T47D (cell line): ENCODE data around the gene HERPUD2.
"Not testable (repeated sequence)": the region's sequence is repeated elsewhere in the genome, so short reads cannot be mapped to it uniquely, and the experiment has no call there.

Experiments
- DNase-seq, 2 experiments: peaks; one replicate each; pipeline versions ENCODE4 v3.0.0 to v3.0.0-alpha.2; 2011 to 2012; ENCODE audit warnings: low read depth in 1 of 2, low spot score in 1 of 2
- JUND ChIP-seq: IDR thresholded peaks from 2 replicates; pipeline ENCODE4 v1.6.1; 2012; ENCODE audit warnings: low read depth
- in situ Hi-C: cut with HindIII; loops from 2 replicates; pipeline ENCODE4 v1.10.0; 2016; ENCODE audit warnings: low sequenced_read_pairs, low pct_unique_long_range_greater_than_20kb

Gene HERPUD2

GRCh38 chr7:35685781-35686180, 9.2 kb downstream of the HERPUD2 start:
- in situ Hi-C loops: no loop called here
- no peak for DNase-seq
- TF ChIP-seq JUND: no peak

DNA sequence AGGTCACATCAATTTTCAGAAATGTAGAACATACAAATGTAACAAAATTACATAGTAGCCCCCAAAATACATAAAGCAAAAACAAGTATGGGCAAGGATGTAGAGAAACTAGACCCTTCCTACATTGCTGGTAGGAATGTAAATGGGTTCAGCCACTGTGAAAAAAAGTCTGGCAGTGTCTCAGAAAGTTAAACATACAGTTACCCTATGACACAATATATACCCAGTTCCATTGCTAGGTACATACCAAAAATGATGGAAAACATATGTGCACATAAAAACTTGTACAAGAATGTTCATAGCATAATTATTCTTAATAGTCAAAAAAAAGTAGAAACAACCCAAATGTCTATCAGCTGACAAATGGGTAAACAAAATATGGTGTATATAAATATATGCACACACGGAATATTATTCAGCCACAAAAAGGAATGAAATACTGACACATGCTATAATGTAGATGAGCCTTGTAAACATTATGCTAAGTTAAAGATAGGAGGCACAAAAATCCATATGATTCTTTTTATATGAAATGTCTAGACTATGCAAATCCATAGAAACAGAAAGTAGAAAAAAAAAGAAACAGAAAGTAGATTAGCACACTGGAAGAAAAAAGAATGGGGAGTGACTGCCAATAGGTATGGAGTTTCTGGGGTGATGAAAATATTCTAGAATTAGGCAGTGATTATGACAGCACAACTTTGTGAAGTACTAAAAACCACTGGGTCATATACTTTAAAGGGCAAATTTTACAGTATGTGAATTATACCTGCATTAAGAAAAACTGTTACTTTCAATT, 13.5 kb downstream of the HERPUD2 start:
- no peak for DNase-seq
- TF ChIP-seq JUND: no peak
- in situ Hi-C loops: no loop called here

DNA sequence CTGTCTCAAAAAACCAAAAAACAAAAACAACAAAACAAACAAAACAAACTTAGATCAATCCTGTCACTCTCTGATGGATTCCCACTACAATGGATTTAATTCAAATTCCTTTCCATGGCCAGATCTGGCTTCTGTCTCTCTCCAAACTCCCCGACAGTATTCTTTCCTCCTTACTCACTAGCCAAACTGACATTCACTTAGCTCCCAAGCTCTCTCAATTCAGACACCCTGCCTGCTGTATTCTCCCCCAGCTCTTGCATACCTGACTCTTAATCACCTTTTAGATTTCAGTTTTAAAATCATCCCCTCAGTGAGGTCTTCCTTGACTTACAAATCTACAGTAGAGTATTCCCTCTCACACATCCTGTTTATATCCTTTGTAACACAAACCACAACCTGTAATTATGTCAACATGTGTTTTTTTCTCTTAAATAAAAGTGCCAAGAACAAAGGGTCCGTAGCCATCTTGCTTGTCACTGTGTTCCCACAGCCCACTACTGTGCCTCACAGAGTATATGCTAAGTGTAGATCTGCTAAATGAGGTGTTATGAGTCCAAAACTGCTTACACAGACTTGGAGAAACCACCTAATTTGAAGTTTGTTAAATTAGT, 14.4 kb downstream of the HERPUD2 start:
- no peak for DNase-seq
- no peak for TF ChIP-seq JUND
- in situ Hi-C loops: no loop called here

DNA sequence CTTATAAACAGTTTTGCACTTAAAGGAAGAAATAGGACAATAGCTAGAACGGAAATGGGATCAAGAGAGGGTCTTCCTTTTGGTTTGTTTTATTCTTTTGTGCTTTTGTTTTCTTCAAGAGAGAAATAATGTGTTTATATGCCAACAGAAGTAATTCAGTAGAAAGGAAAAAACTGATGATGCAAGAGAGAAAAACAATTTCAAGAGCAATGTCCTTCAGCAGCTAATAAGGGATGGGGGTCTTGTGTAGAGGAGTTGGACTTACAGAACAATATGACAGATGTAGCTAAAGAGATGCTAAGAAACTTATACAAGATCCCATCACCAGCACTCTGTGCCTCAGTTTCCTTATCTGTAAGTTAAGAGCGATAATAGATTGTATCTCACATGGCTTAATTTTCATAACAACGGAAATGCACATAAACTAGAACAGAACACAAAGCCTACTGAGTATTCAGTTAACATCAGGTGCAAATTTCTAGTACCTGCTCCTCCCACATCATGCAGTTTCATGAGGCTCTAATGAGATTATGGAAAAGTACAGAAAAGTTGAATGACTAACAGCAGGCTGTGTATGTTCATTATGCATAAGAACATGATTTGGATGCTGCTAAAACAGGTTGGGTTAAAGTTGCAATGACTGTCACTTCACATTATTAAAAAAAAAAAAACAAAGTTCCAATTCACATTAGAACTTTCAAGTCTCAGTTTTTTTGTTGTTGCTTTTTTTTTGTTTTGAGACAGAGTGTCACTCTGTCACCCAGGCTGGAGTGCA, 17.2 kb downstream of the HERPUD2 start:
- no peak for DNase-seq
- in situ Hi-C loops: no loop called here
- TF ChIP-seq JUND: no peak

GRCh38 chr7:35676211-35676610, 18.7 kb downstream of the HERPUD2 start:
- in situ Hi-C loops: no loop called here
- no peak for DNase-seq

DNA sequence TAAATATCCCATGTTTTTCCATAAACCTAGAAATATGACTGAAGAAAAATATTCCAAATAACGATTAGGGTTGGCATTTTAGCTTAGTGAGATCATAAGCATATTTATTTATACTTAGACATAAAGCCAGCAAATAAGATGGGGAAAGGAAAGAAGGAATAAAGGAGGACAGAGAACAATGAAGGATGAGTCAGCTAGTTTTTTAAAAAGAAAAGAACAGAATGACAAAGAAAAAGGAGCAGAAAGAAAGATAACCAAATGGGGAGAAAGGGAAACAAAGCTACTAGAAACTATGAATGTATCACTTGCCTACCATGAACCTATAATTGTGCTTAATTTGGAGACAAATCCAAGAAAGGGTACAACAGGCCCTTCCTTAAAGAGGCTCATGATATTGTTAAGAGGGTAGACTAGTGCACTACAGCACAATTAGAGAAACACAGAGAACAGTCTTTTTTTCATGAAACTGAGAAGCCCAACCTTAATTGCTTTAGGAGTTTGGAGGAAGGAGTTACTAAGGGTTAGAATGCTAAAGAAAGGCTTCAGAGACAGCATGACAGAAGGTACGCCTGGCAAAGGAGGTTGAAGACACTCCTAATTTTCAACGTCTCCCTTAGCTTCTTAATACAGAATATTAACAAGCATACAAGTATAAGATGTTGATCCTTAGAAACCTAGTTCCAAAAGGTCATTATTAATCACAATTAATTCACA, 23.9 kb downstream of the HERPUD2 start:
- TF ChIP-seq JUND: no peak
- no peak for DNase-seq
- in situ Hi-C loops: no loop called here

More at GRCh38 chr7:35676211-35676610, 18.7 kb downstream of the HERPUD2 start:
- TF ChIP-seq JUND: no peak

GRCh38 chr7:35660411-35660810, 34.5 kb downstream of the HERPUD2 start:
- in situ Hi-C loops, DNase-seq: not testable (repeated sequence)

- no peak for TF ChIP-seq JUND
- no peak for DNase-seq
- in situ Hi-C loops: no loop called here
Observed at GRCh38 chr7:35658606-35659201, 36.2 kb downstream of the HERPUD2 start.

- DNase-seq: no peak
- TF ChIP-seq JUND: no peak
- in situ Hi-C loops: no loop called here
Observed at GRCh38 chr7:35657125-35657524, 37.8 kb downstream of the HERPUD2 start.

DNA sequence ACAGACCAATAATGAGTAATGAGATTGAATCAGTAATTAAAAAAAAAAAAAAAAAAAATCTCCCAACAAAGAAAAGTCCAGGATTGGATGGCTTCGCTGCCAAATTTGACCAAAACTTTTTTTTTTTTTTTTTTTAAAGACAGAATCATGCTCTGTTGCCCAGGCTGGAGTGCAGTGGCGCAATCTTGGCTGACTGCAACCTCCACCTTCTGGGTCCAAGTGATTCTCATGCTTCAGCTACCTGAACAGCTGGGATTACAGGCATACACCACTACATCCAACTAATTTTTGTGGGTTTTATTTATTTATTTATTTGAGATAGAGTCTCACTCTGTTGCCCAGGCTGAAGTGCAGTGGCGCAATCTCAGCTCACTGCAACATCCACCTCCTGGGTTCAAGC, 40.4 kb downstream of the HERPUD2 start:
- DNase-seq, in situ Hi-C loops: not testable (repeated sequence)

- in situ Hi-C loops: no loop called here
- no peak for TF ChIP-seq JUND
- DNase-seq: no peak
Observed at GRCh38 chr7:35652124-35652523, 42.8 kb downstream of the HERPUD2 start.

DNA sequence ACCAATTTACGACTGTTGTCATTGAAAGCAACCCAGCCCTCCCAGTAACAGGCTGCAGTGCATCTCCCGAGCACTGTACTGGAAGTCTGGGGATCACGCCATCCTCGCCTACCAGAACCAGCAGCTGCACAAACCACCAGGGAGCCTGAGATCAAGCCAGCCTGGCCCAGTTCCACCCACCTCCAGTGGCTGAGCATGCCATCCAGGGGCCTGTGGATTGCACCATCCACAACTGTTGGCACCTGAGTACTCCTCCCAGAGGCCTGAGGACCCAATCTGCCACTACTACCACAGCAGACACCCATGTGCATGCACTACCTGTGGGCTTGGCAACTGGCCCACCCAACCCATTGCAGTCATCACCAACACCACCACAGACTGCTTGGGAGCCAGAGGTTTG, 44.2 kb downstream of the HERPUD2 start:
- in situ Hi-C loops: no loop called here
- TF ChIP-seq JUND: no peak
- no peak for DNase-seq
